Measurements from ENCODE around the gene PLCL1. TPM values are rescaled to one million over a fixed set of nuclear protein-coding genes. Genes with fewer than 3 reads are reported as not detected.

Gene PLCL1
- total RNA-seq, 2 donors from 2014 or later, result 6.7 to 6.8 TPM

DNA sequence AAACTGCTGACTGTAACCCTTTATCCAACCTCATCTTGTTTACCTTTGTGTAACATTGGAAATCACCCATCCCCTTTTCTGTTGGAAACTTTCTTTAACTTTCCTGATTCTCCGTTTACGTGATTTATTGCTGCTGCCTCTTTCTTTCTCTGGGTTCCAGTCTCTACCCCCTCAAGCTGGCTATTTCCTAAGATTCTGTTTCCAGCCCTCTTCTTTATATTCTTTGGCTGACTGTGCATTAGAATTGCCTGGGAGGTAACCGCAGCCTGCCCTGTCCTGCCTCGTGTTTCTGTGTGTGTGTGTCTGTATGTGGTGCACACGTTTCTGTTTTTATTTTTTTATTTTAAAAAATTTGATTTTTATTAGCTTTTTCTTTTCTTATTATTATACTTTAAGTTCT is 229.2 kb downstream of the PLCL1 start:
- H3K9me3 ChIP-seq, result no peaks in the 10 kb centered on the region
- H3K27me3 ChIP-seq (replicated peaks; ENCODE audit: insufficient read depth), result no peaks in the 10 kb centered on the region
- TF ChIP-seq POLR2A (IDR thresholded peaks at IDR 0.05) (no peak), POLR2AphosphoS5 (IDR thresholded peaks at IDR 0.05) (no peak)
- TF ChIP-seq, protein P1, sequence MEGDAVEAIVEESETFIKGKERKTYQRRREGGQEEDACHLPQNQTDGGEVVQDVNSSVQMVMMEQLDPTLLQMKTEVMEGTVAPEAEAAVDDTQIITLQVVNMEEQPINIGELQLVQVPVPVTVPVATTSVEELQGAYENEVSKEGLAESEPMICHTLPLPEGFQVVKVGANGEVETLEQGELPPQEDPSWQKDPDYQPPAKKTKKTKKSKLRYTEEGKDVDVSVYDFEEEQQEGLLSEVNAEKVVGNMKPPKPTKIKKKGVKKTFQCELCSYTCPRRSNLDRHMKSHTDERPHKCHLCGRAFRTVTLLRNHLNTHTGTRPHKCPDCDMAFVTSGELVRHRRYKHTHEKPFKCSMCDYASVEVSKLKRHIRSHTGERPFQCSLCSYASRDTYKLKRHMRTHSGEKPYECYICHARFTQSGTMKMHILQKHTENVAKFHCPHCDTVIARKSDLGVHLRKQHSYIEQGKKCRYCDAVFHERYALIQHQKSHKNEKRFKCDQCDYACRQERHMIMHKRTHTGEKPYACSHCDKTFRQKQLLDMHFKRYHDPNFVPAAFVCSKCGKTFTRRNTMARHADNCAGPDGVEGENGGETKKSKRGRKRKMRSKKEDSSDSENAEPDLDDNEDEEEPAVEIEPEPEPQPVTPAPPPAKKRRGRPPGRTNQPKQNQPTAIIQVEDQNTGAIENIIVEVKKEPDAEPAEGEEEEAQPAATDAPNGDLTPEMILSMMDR (IDR thresholded peaks at IDR 0.05), result no peak
- H3K4me1 ChIP-seq (replicated peaks), result no peaks in the 10 kb centered on the region
- intact Hi-C loops (cut with DNase I), result no loop called here
- H3K4me3 ChIP-seq, result no peak overlapping the region
- WGBS, result 54% methylated on average over 5 of the region's 5 CpGs
- no peak for DNase-seq (ENCODE audit: low spot score)
- no peak overlapping the region for H3K27ac ChIP-seq
- H3K36me3 ChIP-seq, result no peaks in the 10 kb centered on the region

DNA sequence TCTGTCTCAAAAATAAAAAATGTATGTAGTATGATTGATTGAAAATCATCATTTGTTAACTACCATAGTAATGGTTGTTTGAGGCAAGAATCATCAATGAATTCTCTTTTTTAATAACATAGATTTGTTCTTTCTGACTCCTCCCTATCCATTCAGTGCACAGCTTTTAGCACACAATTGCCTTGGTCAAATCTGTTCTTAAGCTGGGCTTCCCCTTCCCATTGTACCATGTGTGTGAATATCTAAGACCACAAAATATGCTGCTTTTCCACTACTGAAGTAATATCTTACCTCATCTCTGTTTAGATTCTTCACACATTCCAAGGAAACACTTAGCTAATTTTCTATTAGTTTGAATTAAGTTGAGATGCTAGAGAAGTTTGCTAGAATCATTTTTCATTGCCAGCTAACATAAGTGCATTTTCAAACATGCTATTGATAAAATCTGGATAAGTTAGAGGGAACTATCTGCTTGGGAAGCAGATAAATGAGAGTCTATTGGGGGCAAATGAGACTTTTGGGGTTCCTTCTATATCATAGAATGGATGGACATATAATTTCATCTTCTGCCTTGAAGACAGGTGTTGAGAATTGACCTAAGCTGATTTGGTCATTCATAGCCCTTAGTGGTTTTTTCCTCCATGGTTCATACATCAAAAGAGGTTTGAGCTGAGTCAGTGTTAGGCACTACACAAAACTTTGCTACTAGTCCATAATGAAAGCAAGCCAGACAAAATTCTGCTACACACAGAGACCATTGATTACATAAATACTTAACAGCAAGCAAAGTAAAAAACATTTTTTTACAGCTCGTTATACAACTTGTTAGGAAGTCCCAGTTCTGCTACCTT is 231.9 kb downstream of the PLCL1 start:
- Histone ChIP-seq H3K4me1 (replicated peaks) (no peaks in the 10 kb centered on the region), H3K4me3 (no peak overlapping the region), H3K27me3 (replicated peaks; ENCODE audit: insufficient read depth) (no peaks in the 10 kb centered on the region), H3K36me3 (no peaks in the 10 kb centered on the region), H3K9me3 (no peaks in the 10 kb centered on the region), H3K27ac (no peak overlapping the region)
- WGBS, result 0% methylated on average over 1 of the region's 1 CpG
- TF ChIP-seq POLR2AphosphoS5 (IDR thresholded peaks at IDR 0.05), result no peak
- TF ChIP-seq POLR2A (IDR thresholded peaks at IDR 0.05), result no peak
- intact Hi-C loops (cut with DNase I), result no loop called here
- DNase-seq (ENCODE audit: low spot score), result no peak

DNA sequence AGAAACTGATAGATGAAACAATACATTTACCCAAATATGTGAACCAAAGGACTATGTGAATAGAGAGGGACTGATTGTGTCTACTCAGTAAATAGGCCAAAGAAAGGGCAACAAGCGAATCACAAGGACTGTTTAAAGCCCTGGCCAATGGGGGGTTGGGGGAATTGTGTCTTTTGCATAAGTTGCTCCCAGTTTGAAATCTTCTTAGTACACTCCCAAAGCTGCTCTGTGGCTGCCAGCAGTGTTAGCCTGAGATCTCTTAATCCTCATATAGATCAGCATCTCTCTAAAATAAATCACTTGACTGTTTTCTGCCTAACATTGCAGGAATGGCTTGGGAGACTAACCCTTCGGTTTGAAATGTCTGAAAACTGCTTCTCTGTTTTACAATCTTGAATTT is 236.4 kb downstream of the PLCL1 start:
- H3K27me3 ChIP-seq (replicated peaks; ENCODE audit: insufficient read depth), result no peaks in the 10 kb centered on the region
- no peaks in the 10 kb centered on the region for H3K4me1 ChIP-seq (replicated peaks)
- no peak for DNase-seq (ENCODE audit: low spot score)
- H3K9me3 ChIP-seq, result no peaks in the 10 kb centered on the region
- no peak overlapping the region for H3K4me3 ChIP-seq
- H3K27ac ChIP-seq, result no peak overlapping the region
- no peak for TF ChIP-seq POLR2AphosphoS5 (IDR thresholded peaks at IDR 0.05)
- no peak for TF ChIP-seq POLR2A (IDR thresholded peaks at IDR 0.05)
- TF ChIP-seq, protein P1 (IDR thresholded peaks at IDR 0.05), result no peak
- intact Hi-C loops (cut with DNase I), result no loop called here
- 61% methylated on average over 2 of the region's 2 CpGs for whole genome bisulfite sequencing
- no peaks in the 10 kb centered on the region for H3K36me3 ChIP-seq

DNA sequence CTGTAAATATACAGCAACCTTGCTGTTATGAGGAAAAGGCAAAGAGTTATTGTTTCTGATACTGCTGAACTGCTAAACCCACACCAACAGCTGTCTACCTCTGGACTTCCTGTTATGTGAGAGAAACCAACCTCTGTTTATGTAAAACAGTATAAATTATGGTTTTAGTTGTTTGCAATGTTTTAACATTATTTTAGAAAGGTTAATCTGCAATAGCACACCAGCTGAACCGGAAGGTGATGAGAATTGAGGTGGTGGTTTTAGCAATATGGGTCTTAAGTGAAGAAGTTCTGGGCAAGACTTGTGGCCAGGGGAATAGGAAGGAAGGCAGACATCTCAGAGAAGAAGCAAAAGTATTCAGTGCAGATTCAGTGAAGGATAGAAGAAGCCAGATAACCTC is 237.8 kb downstream of the PLCL1 start:
- H3K4me1 ChIP-seq (replicated peaks), result no peaks in the 10 kb centered on the region
- intact Hi-C loops (cut with DNase I), result no loop called here
- H3K36me3 ChIP-seq, result no peaks in the 10 kb centered on the region
- DNase-seq (ENCODE audit: low spot score), result no peak
- no peaks in the 10 kb centered on the region for H3K27me3 ChIP-seq (replicated peaks; ENCODE audit: insufficient read depth)
- WGBS, result 47% methylated on average over 1 of the region's 1 CpG
- H3K4me3 ChIP-seq, result no peak overlapping the region
- no peak overlapping the region for H3K27ac ChIP-seq
- TF ChIP-seq POLR2AphosphoS5 (IDR thresholded peaks at IDR 0.05), result no peak
- no peak for TF ChIP-seq POLR2A (IDR thresholded peaks at IDR 0.05)
- TF ChIP-seq, protein P1 (IDR thresholded peaks at IDR 0.05), result no peak
- H3K9me3 ChIP-seq, result no peaks in the 10 kb centered on the region

DNA sequence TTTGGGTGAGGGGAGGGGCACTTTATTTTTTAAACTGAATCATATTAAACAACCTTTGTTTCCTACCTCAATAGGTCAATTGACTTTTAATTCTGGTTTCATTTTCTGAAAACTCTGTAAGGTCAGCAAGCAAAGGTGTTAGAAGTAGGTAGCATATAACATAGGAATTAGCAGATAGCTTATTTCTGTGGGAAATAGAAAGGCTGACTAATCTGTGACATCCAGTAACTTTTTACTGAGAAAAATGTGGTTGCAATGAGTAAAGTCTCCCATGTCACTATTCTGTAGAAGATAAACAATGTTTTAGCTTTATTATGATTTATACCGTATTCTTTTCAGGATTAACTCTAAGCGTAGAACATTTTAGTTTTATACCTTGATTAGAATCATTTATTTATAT is 240.4 kb downstream of the PLCL1 start:
- H3K4me1 ChIP-seq (replicated peaks), result no peaks in the 10 kb centered on the region
- intact Hi-C loops (cut with DNase I), result no loop called here
- TF ChIP-seq POLR2AphosphoS5 (IDR thresholded peaks at IDR 0.05) (no peak), POLR2A (IDR thresholded peaks at IDR 0.05) (no peak)
- TF ChIP-seq, protein P1 (IDR thresholded peaks at IDR 0.05), result no peak
- no peaks in the 10 kb centered on the region for H3K27me3 ChIP-seq (replicated peaks; ENCODE audit: insufficient read depth)
- 84% methylated on average over 2 of the region's 2 CpGs for WGBS
- no peaks in the 10 kb centered on the region for H3K36me3 ChIP-seq
- no peak overlapping the region for H3K27ac ChIP-seq
- H3K9me3 ChIP-seq, result no peaks in the 10 kb centered on the region
- DNase-seq (ENCODE audit: low spot score), result no peak
- no peak overlapping the region for H3K4me3 ChIP-seq

All from prostate gland (tissue), 2 donors.